Thoracic aorta (tissue), 2 donors: ENCODE measurements around the gene THRB. TPM values are rescaled to one million over a fixed set of nuclear protein-coding genes. Genes with fewer than 3 reads are reported as not detected.

Experiments
- ATAC-seq: fragments of 150-250 bp; one replicate; pipeline ENCODE4 v1.8.0; 2017; ENCODE audit warnings: low read depth; ENCODE audit not compliant: insufficient number of reproducible peaks, low FRiP score
- DNase-seq: peaks from one replicate; pipeline ENCODE4 v3.0.0-alpha.2; 2020; ENCODE audit warnings: low spot score
- H3K27ac ChIP-seq, 2 donors: fragments of 200-600 bp; sonication (generic); 1 replicate in 1 of 2; 2 replicates in 1 of 2; pipeline ENCODE4 v1.5.1; 2016; ENCODE audit warnings: mild to moderate bottlenecking in 2 of 2, moderate library complexity in 2 of 2
- H3K27me3 ChIP-seq: fragments of 200-600 bp; sonication (generic); replicated peaks from 2 replicates; pipeline ENCODE4 v1.6.0; 2016; ENCODE audit warnings: mild to moderate bottlenecking; ENCODE audit not compliant: insufficient read depth
- H3K36me3 ChIP-seq: fragments of 200-600 bp; sonication (generic); one replicate; pipeline ENCODE4 v1.5.1; 2016
- H3K4me1 ChIP-seq, 2 donors: fragments of 200-600 bp; sonication (generic); 1 replicate in 1 of 2; 2 replicates in 1 of 2; pipeline versions ENCODE4 v1.5.1 to v1.6.0; 2016; ENCODE audit warnings: low read depth in 2 of 2, mild to moderate bottlenecking in 1 of 2; ENCODE audit not compliant: control insufficient read depth in 1 of 2
- H3K4me3 ChIP-seq: fragments of 200-600 bp; sonication (generic); 2 replicates; pipeline ENCODE4 v1.5.1; 2016; ENCODE audit warnings: mild to moderate bottlenecking
- H3K9me3 ChIP-seq: fragments of 200-600 bp; sonication (generic); 2 replicates; pipeline ENCODE4 v1.5.1; 2016
- CTCF ChIP-seq: fragments of 200-600 bp; sonication (generic); IDR thresholded peaks from one replicate; pipeline ENCODE4 v1.5.1; 2019; ENCODE audit warnings: antibody characterized with exemption
- total RNA-seq, 2 donors: library from RNA; depleted of rRNA; stranded (reverse); fragments of >200 nt; gene quantifications; one replicate each; pipeline versions ENCODE4 v1.1.0 to v1.2.3, GENCODE V29; 2016

THRB gene
- total RNA-seq, 2 donors from 2014 or later, result 40.3 to 65.6 TPM

GRCh38 chr3:24454393-24454792 is 40.3 kb downstream of the THRB start:
- no peak overlapping the region for H3K27ac ChIP-seq
- ATAC-seq, result no peak
- no peak for TF ChIP-seq CTCF
- H3K9me3 ChIP-seq, result no peaks in the 10 kb centered on the region
- H3K27me3 ChIP-seq, result no peaks in the 10 kb centered on the region
- no peak for DNase-seq
- no peaks in the 10 kb centered on the region for H3K36me3 ChIP-seq
- no peak overlapping the region for H3K4me3 ChIP-seq
- H3K4me1 ChIP-seq, result peaks cover 17 to 30% of the 10 kb centered on the region in 2 donors

- Histone ChIP-seq H3K9me3 (no peaks in the 10 kb centered on the region), H3K4me3 (no peak overlapping the region), H3K27me3 (no peaks in the 10 kb centered on the region), H3K4me1 (peaks cover 17 to 39% of the 10 kb centered on the region in 2 donors), H3K27ac (no peak overlapping the region), H3K36me3 (no peaks in the 10 kb centered on the region)
- ATAC-seq (no peak), DNase-seq (no peak)
- TF ChIP-seq CTCF, result no peak
Measured at GRCh38 chr3:24451461-24452099, 43.1 kb downstream of the THRB start.

- DNase-seq (no peak), ATAC-seq (no peak)
- Histone ChIP-seq H3K4me3 (no peak overlapping the region), H3K27ac (no peak overlapping the region), H3K9me3 (no peaks in the 10 kb centered on the region), H3K27me3 (no peaks in the 10 kb centered on the region), H3K36me3 (no peaks in the 10 kb centered on the region), H3K4me1 (peaks cover 15 to 44% of the 10 kb centered on the region in 2 donors)
- no peak for TF ChIP-seq CTCF
Measured at GRCh38 chr3:24450160-24450907, 44.3 kb downstream of the THRB start.

GRCh38 chr3:24447836-24448235 is 46.8 kb downstream of the THRB start:
- no peak for DNase-seq
- no peak for ATAC-seq
- Histone ChIP-seq H3K27ac (no peak overlapping the region), H3K9me3 (no peaks in the 10 kb centered on the region), H3K27me3 (no peaks in the 10 kb centered on the region), H3K36me3 (no peaks in the 10 kb centered on the region), H3K4me1 (peaks cover 11 to 44% of the 10 kb centered on the region in 2 donors), H3K4me3 (no peak overlapping the region)
- no peak for TF ChIP-seq CTCF

- no peak for TF ChIP-seq CTCF
- no peak for ATAC-seq
- Histone ChIP-seq H3K9me3 (no peaks in the 10 kb centered on the region), H3K27me3 (no peaks in the 10 kb centered on the region), H3K4me3 (no peak overlapping the region), H3K4me1 (peaks cover 6 to 35% of the 10 kb centered on the region in 2 donors), H3K27ac (no peak overlapping the region), H3K36me3 (no peaks in the 10 kb centered on the region)
- DNase-seq, result no peak
Measured at GRCh38 chr3:24446032-24446431, 48.6 kb downstream of the THRB start.
